NCI-H128 (cell line): ENCODE measurements around the gene FARSB.

ENCODE experiments used
- DNase-seq: peaks from one replicate; lab custom pipeline; 2025; ENCODE audit not compliant: unreplicated experiment; lab: John Stamatoyannopoulos, UW

FARSB gene

DNA sequence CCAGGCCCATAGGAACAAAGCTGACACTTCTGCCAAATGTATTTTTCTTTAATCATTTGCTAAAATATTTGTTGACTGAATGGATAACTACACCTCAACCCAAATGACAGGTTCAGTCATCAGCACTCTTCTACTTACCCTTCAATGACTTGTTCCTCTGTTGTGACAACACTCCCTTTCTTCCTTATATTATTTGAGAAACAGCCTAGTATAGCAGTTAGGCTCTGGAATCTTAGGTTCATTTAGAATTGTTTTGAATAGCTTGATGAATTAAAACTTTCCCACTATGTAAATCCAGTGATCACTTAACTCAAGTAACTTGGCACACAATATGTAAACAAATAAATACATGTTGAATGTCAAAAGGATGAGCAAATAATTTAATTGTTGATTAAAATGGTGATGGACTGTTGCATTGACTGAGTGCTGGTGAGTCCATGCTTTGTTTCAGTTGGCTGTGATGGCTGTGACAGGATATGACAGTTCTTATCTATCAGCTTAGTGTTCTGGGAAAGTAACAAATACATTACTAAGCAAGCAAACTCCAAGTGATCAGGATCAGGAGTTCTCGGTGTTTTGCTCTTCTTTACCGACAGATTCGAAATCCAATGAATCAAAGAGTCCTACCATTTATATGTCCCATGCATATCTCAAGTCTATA, 12.7 kb upstream of the FARSB start:
- DNase-seq: no peak

DNA sequence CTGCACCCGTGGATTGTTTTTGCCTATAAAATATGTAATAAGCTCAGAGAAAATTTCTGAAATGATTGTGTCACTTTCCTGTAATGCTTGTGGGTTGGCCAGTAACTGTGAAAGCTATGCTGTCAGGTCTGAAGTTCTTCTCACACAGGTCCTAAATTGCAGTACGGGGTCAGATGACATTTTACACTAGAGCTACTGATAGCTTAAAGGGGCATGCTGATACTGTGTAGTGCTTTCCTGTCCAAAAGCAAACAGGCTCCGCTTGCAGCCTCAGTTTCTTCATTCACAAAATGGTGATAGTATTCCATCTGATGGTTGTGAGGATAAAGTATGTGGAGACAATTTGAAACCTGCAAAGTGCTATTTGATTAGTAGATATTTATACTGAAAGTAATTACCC, 7.6 kb upstream of the FARSB start:
- DNase-seq: no peak

DNA sequence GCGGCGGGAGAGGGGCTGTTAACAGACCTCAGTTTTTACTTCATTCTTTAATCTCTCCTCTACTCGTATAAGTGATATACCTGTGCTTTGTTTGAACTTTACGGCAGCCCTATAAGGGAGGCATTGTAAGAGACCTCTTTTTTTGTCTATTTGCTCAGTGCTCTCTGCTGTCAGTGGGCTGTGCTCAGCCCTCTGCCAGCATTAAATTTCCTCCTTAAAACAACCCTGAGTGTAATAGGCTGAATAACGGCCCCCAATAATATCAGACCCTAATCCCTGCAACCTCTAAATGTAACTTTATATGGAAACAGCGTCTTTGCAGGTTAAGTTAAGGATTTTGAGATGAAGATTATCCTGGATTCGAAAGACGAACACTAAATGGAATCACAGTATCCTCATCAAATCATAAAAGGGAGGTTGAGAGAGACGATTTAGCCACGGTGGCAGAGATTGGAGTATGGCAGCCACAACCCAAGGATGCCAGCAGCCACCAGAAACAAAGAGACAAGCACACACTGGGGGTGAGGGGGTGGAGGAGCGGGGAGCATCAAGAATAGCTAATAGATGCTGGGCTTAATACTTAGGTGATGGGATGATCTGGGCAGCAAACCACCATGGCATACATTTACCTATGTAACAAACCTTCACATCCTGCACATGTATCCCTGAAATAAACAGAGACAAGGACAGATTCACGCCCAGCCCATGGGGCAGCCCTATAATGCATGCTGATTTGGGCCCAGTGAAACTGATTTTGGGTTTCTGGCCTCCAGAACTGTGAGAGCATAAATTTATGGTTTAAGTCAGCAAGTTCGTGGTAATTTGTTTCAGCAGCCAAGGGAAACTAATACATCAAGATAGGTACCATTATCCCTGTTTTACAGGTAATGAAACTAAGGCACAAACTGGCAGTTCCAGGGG, 894 bp upstream of the FARSB start:
- DNase-seq: no peak

DNA sequence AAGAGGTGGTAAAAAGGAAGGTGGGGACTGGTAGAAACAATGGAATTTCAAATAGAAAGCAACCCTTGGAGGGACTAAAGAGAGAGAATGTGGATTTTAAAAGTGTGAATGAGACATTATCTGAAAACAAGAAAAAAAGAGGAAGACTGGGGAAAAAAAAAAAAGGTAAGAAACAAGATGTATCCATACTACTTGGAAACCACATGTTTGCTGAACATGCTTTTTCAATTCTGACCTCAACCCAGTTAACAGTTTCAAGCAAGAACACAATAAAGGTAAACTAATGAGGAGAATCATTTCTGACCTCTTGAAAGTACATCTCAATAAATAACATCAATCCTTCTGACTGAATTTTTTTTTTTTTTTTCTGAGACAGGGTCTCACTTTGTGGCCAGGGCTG, 2.6 kb downstream of the FARSB start:
- DNase-seq: no peak

DNA sequence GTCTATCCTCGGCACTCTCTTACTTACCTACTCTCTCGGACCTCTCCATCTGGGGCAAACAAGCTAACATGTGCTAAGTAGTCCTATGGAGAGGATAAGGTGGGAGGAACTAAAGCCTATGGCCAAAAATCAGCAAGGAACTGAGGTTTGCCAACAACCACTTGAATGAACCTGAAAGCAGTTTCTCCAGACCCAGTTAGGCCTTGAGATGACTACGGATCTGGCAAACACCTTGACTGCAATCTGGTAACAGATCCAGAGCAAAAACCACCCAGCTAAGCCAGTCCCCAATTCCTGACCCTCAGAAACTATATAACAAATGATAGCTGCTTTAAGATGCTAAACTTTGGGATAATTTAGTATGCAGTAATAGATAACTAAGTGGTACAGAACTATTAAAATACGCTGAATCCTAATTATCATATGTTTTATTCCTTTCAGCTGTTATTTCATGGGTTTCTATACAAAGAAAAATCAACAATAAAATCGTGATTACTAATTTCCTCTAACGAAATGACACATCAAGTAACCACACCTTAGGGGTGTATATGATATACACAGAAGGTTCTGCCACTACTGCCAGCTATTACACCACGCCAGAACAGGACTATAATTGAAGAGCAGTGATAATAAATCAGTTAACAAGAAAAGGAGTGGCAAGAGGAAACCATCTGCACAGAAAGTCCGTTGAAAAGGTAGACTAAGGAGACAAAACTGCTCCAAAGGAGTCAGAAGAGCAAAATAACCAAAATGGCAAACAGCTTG, 3.2 kb downstream of the FARSB start:
- no peak for DNase-seq

DNA sequence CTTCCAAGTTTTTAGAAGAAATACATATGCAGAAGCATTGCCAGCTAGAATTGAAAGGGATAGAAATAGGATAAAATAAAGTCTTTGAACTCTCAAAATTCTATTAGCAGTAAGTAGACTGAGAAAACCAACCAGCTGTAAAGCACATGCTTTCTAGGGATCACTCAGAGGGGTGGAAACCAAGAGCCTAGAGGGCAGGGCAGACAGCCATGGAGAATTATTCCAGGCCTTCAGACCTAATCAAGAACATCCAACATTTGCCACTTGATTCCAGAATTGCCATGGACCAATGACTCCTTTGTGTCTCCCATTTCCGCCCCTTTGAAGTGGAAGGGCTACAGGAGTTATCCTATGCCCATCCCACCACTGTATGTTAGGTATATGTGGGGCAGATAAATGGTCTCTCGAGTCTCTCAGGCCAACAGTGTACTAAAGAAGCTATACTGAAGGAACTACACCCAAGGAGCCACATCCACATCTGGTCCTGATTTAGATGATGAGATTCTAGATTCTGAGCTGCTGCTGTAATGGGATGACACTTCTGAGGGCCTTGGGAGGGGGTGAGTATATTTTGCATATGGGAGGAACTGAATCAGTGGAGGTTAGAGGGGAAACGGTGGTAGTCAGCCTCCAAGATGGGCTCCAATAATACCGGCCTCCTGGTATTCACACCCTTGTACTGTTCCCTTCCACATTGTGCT, 4.0 kb downstream of the FARSB start:
- DNase-seq: no peak

DNA sequence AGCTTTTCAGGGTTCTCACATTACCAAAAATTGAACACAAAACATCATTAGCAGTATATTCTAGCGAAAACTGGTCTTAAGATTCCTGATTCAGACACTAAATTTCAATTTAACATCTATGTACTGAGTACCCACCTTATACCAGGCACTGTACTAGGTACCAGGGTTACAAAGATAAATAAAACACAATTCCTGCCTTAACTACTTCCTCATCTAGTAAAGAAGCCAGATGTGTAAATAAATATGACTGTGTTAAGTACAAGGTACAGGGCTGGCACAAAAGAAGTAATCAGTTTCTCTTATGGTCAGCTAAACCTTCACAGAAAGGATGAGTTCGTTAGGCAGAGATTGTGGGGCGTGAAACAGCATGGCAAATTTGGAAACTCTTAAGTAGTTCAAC, 6.1 kb downstream of the FARSB start:
- DNase-seq: no peak

DNA sequence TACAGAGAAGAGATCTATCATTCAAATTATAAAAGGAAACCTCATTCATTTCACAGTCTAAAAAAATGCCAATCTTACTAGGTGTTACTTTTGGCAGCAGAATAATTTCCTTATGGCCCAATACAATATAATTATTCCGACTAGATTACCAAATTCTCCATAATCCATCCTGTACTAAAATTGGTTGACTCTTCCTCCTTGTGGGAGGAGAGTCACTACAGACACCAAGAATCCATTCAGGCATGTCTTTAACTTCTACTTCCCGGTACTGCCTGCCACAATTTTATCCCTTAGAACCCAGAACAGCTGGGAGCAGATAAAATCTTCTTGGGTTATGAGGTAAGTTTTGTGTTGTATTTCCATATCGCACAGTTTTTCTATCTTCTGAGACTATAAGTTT, 9.9 kb downstream of the FARSB start:
- DNase-seq: no peak

DNA sequence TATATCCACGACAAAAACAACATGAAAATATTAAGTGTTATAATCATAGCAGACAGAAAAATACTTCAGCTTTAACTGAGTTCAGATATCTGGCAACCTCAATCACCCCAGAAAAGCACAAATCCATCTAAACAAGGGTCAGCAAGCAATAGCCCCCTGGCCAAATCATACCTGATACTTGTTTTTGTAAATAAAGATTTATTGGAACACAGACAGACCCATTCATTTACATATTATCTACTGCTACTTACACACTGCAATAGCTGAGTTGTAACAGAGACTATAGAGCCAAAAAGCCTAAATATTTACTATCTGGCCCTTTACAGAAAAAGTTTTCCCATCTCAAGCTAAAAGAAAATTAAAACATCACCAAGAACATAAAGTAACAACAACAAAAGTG, 12.8 kb downstream of the FARSB start:
- DNase-seq: no peak

DNA sequence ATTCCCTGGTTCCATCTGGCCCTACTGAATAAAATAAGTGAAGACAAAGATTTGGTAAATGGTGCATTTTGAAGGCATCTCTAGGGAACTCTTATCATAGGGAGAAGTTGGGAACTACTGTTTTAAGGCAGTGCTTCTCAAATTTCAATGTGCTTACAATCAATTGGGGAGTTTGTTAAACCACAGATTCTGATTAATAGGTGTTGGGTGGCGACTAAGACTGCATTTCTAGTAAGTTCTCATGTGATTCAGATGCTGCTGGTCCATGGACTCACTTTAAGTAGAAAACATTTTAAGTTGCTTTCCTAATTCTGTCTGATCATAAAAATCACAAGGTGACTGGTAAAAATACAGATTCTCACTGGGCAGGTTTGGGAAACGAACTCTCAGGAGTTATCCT, 14.6 kb downstream of the FARSB start:
- no peak for DNase-seq

DNA sequence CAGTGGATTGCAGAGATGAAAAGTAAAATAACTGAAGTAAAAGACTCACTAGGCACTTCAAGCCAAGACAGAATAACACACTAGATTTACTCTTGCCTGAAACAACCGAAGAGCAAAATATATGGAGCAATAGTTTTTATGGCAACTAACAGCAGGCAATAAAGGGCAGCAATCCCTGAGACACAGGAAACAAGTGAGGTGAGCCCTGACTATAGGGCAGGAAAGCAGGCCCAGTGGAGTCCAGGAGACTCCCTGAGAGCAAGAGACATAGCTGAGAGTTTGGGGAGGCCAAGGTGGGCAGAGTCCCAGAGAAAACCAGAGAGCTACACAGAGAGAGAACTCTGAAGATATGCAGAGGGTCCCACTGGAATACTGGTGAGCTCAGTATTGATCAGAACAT, 18.8 kb downstream of the FARSB start:
- no peak for DNase-seq

DNA sequence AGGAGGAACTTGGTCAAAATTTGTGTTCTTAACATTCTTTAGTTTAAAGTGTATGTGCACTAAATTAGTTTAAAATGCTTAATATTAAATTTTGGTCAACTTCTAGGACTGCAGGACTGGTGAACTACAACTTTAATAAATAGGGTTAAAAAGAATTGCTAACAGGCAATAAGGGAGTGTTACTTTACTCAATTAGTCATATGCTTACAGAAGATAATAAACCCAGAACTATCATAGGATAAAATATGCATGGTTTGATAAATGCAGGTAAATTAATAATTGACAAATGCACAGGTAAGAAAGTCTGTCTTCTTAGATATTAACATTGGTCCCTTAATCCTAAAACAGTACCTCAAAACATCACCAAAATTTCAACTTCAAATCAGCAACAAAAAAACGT, 20.6 kb downstream of the FARSB start:
- DNase-seq: no peak

DNA sequence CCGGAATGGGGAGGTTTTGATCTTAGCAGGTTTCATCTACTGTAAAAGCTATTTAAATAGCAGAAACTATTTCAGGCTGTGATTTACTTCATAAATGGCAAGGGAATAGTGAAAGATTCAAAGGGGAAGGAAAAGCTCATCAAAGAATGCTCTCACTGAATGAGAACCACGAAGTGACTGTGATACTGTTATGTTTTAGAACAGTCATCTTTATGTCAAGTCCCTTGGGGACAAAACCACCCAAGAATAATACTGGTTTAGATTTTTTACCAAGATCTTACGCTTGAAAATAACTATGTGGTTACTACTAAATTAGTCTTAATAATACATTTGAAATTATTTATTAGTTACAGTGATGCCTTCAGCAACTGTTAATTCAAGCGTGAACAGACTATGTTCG, 28.1 kb downstream of the FARSB start:
- DNase-seq: no peak

DNA sequence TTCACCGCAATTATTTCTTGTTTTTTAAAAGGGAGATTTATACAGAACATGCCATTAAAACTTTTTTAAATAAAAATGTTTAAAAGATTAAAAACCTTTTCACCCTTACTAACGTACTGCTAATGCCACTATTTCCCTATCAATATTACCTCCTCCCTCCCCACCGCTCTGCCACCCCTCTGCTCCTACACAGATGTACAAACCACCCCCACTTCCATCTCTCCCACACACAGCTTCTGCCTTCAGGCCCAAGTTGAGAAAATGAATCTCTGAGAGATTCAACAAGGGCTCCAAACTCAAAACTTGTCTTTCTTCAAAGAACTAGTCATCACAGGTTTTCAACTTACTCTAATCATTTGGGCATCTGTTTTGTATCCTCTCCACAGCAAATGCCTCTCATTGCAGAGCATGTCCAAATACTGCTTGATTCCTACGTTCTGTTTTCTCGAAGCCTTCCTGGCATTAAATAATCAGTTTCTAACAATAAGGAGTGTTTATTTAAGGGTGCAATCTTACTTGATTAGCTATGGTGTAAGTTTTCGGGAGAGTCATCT, 32.1 kb downstream of the FARSB start:
- DNase-seq: no peak

DNA sequence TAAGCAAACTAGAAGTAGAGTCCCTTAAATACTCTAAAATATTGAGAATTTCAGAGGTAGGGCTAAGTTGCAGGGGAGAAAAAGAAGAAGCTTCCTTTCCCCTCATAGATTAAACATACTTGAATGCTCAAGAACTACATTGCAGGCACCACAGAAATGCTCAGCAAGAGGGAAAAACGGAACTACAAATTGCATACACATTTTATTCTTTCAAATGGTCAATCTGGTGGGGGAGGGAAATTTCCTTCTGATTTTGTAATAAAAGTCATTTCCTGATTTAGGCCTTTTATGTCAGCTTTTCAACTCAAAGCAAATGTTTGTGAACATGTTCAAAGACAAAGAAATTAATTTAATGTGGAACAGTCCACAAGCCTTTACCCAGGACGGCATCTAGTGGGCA, 33.0 kb downstream of the FARSB start:
- no peak for DNase-seq

DNA sequence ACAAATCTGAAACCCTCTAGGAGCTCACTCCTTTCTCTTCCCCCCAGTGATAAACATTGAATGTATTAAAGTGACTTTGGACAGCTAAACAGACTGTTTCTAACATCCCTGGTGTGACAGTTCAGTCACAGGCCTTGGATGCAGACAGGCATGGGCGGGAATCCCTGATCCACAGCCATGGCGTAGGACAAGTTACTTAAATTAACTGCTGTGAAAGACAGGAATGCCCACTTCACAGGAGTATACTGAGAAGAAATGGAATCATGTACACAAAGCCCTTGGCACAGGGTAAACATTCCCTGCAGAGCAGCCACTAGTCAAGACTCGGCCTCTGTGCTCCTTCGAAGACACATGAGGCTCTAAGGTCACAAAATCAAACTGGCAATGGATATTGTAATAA, 34.0 kb downstream of the FARSB start:
- DNase-seq: no peak

DNA sequence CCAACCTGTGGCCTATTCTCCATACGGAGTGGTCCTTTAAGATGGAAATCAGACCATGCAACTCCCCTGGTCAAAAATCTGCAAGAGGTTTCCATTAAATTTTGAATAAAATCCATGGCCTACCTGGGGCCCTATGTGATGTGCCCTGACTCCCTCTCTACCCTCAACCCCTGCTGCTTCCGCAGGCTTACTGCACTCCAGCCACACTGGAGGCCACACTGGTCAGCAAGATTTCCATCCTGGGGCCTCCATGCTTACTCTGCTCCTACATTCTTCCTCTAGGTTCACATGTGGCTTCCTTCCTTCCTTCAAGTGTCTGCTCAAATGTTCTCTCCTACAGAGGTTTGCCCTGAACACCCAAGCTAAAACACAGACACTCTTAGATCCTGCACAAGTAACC, 40.6 kb downstream of the FARSB start:
- no peak for DNase-seq

DNA sequence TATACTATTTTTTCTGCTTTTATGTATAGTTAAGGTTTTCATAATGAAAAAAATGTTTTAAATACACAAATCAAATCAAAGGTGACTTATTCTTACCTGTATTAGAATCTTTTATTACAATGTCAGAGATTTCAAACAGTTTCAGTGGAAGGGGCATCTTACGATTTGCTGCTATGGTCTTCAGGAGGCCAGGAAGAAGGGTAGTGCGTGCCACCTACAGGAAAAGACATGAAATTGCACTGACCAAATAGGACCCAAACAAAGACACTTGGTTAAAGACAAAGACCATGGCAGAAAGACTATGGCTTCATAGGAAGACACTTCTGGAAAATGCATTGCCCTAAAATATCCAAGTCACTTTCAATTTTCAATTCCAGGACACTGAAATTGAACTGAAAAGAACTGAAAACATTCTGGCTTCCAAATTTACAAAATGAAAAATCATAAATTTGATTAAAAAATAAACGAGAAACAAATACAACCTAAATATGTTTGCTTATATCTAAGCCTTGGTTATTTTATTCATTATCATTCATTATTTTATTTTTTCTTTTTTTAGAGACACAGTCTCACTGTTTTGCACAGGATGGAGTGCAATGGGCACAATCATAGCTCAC, 42.1 kb downstream of the FARSB start:
- no peak for DNase-seq

DNA sequence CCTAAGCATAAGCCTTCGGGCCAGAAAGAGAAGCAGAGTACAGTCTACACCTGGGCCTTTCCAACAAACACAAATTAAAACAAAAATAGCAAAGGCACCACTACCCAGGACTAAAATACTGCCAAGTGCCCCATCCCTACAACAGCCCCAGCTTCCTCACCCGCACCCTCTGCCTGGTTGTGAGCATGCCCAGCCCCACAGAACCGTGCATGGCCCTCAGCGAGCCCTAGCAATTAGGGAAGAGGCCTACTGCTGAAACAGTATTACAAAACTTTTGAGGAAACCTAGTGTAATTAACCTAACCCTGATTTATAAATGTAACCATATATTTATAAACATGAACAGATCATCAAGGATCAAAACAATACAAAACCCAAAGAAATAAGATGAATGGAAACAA, 44.2 kb downstream of the FARSB start:
- no peak for DNase-seq

DNA sequence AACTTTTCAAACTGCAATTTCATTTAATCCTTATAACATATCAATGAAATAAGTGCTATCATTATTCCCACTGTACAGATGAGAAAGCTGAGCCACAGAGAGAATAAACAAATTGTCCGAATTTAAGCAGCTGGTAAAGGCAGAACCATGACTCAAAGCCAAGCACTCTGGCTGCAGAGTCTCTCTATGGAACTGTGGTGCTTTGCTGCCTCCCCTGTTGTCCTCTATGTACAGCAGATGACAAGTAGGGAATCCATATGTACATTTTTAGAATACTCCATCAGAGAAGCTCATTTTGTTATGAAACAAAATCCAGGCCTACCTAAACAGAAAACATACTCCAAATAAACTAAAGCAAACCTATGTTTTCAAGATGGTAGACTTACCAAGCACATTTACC, 45.1 kb downstream of the FARSB start:
- no peak for DNase-seq

DNA sequence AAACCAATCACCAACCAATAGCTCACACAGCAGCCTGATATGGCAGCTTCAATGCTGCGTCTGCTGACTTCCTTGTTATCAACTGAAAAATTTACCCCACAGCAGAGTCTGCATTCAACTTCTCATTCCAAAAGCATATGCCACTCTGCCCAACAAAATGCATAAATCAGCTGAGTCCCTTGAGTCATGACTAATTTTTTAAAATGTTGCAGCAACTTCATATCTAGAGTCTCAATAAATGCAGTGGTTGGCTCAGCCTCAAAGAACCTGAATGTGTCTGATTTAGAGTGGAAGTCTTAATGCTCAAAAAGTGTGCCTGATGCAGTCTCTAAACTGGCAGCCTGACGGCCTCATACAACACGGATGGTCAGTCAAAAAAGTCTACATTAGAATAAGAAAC, 46.5 kb downstream of the FARSB start:
- DNase-seq: no peak
